Gastrocnemius medialis (tissue), 4 donors: Measurements from ENCODE around the gene IQCK.

Experiments used
- CTCF ChIP-seq, 5 experiments: fragments of 450-650 bp in 3 of 5; fragments of 200-600 bp in 2 of 5; sonication (generic) in 2 of 5; IDR thresholded peaks in 4 of 5; conservative IDR thresholded peaks in 1 of 5; 1 replicate in 4 of 5; 2 replicates in 1 of 5; pipeline ENCODE4 v1.5.1; 2016 to 2019; ENCODE audit warnings: antibody characterized with exemption in 5 of 5, mild to moderate bottlenecking in 3 of 5, moderate library complexity in 3 of 5
- POLR2A ChIP-seq, 2 donors: fragments of 450-650 bp; IDR thresholded peaks; one replicate each; pipeline ENCODE4 v1.6.1; 2017; ENCODE audit warnings: antibody characterized with exemption in 2 of 2, mild to moderate bottlenecking in 2 of 2, moderate library complexity in 2 of 2

- TF ChIP-seq CTCF (IDR thresholded peaks at IDR 0.05 in 4 of 5, conservative IDR thresholded peaks at IDR 0.05 in 1 of 5) (no peak), POLR2A (IDR thresholded peaks at IDR 0.05) (no peak)
Observed at GRCh38 chr16:19674485-19674884, 43.6 kb upstream of the IQCK start.
